ENCODE measurements around the gene SUCLG2.

Gene SUCLG2

DNA sequence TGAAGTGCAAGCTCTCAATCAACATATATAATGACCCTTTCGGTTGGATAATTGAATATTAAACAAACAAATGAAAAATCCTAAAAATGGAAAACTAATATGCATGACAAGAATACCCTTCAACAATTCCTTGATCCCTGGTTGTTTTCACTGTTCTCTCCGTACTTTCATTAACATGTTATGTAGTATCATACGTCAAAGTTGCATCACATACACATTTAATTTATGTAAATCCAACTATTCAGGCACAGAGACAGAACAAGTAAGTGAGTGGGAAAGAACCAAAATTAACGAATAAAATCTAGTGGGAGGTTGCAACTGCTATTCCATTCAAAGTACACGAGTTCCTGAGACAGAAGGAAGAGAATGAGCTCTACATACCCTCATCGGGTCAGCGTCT, 176.0 kb downstream of the SUCLG2 start:
- TF ChIP-seq EZH2phosphoT487 (IDR thresholded peaks at IDR 0.05; ENCODE audit: borderline replicate concordance, low read length) (no peak), CTCF (IDR thresholded peaks at IDR 0.05; ENCODE audit: low read depth, low read length, poor library complexity, severe bottlenecking) (no peak)
- H3K27me3 ChIP-seq (ENCODE audit: control insufficient read depth, low read length), result no peaks in the 10 kb centered on the region

GRCh38 chr3:67474311-67474710, 180.1 kb downstream of the SUCLG2 start:
- Histone ChIP-seq H3K27ac (ENCODE audit: low read depth, low read length) (no peak overlapping the region), H3K4me3 (ENCODE audit: low read length) (no peak overlapping the region), H3K79me2 (ENCODE audit: control insufficient read depth, low read length) (no peaks in the 10 kb centered on the region), H3K36me3 (ENCODE audit: control insufficient read depth, low read length) (peaks cover 7% of the 10 kb centered on the region; the same call in 1 of the 2 replicates), H3F3A (ENCODE audit: control insufficient read depth, insufficient read depth) (no peaks in the 10 kb centered on the region), H3K9me2 (replicated peaks; ENCODE audit: control insufficient read depth, low read length) (no peaks in the 10 kb centered on the region; the same call in 1 of the 2 replicates), H3K4me2 (ENCODE audit: low read length) (no peak overlapping the region), H3K9me3 (ENCODE audit: control insufficient read depth, insufficient read depth, low read length) (no peaks in the 10 kb centered on the region), H4K20me1 (ENCODE audit: control insufficient read depth, insufficient read depth, low read depth, low read length) (no peaks in the 10 kb centered on the region), H3K4me1 (ENCODE audit: control insufficient read depth, low read length) (no peaks in the 10 kb centered on the region), H3K27me3 (ENCODE audit: control insufficient read depth, low read length) (no peaks in the 10 kb centered on the region)
- no peak for TF ChIP-seq CTCF (IDR thresholded peaks at IDR 0.05; ENCODE audit: low read depth, low read length, poor library complexity, severe bottlenecking)
- no peak for TF ChIP-seq EZH2phosphoT487 (IDR thresholded peaks at IDR 0.05; ENCODE audit: borderline replicate concordance, low read length)

More for the DNA sequence above, 176.0 kb downstream of the SUCLG2 start:
- no peak overlapping the region for H3K27ac ChIP-seq (ENCODE audit: low read depth, low read length)
- no peaks in the 10 kb centered on the region for H3K9me3 ChIP-seq (ENCODE audit: control insufficient read depth, insufficient read depth, low read length)
- H3K4me2 ChIP-seq (ENCODE audit: low read length), result no peak overlapping the region
- no peaks in the 10 kb centered on the region; the same call in 1 of the 2 replicates for H3K9me2 ChIP-seq (replicated peaks; ENCODE audit: control insufficient read depth, low read length)
- H3K36me3 ChIP-seq (ENCODE audit: control insufficient read depth, low read length), result peaks cover 2% of the 10 kb centered on the region; the same call in 1 of the 2 replicates
- no peaks in the 10 kb centered on the region for H3K79me2 ChIP-seq (ENCODE audit: control insufficient read depth, low read length)
- no peak overlapping the region for H3K4me3 ChIP-seq (ENCODE audit: low read length)
- H3F3A ChIP-seq (ENCODE audit: control insufficient read depth, insufficient read depth), result no peaks in the 10 kb centered on the region
- no peaks in the 10 kb centered on the region for H4K20me1 ChIP-seq (ENCODE audit: control insufficient read depth, insufficient read depth, low read depth, low read length)
- H3K4me1 ChIP-seq (ENCODE audit: control insufficient read depth, low read length), result no peaks in the 10 kb centered on the region

DNA sequence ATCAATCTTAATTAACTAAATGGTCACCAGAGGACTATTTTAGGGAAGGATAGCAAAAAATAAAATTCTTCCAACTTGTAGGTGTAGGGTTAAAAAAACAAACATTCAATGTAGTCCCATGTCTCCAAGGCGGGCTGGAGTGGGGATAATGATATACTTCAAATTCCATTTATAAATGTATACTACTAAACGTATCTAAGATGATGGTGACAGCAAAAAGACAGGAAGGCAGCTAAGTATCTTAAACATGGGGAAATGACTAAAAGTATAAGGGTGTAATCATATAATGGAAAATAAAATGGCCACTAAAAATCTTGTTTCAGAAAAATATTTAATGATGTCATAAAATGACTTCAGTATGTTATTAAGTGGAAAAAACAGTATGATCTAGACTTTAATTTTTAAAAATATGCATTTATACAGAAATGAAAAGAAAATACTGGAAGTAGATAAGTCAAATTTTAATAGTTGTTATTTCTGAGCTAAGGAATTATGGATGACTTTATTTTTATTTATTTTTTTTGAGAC, 181.7 kb downstream of the SUCLG2 start:
- H3K4me3 ChIP-seq (ENCODE audit: low read length), result no peak overlapping the region
- no peaks in the 10 kb centered on the region for H3K27me3 ChIP-seq (ENCODE audit: control insufficient read depth, low read length)
- peaks cover 16% of the 10 kb centered on the region; the same call in 1 of the 2 replicates for H3K36me3 ChIP-seq (ENCODE audit: control insufficient read depth, low read length)
- H3K27ac ChIP-seq (ENCODE audit: low read depth, low read length), result no peak overlapping the region
- H3K4me2 ChIP-seq (ENCODE audit: low read length), result no peak overlapping the region
- H3K79me2 ChIP-seq (ENCODE audit: control insufficient read depth, low read length), result no peaks in the 10 kb centered on the region
- H3K4me1 ChIP-seq (ENCODE audit: control insufficient read depth, low read length), result peaks cover 3% of the 10 kb centered on the region; the same call in 1 of the 2 replicates
- H3K9me2 ChIP-seq (replicated peaks; ENCODE audit: control insufficient read depth, low read length), result no peaks in the 10 kb centered on the region
- H3F3A ChIP-seq (ENCODE audit: control insufficient read depth, insufficient read depth), result no peaks in the 10 kb centered on the region
- no peak for TF ChIP-seq EZH2phosphoT487 (IDR thresholded peaks at IDR 0.05; ENCODE audit: borderline replicate concordance, low read length)
- H3K9me3 ChIP-seq (ENCODE audit: control insufficient read depth, insufficient read depth, low read length), result no peaks in the 10 kb centered on the region
- no peaks in the 10 kb centered on the region for H4K20me1 ChIP-seq (ENCODE audit: control insufficient read depth, insufficient read depth, low read depth, low read length)

DNA sequence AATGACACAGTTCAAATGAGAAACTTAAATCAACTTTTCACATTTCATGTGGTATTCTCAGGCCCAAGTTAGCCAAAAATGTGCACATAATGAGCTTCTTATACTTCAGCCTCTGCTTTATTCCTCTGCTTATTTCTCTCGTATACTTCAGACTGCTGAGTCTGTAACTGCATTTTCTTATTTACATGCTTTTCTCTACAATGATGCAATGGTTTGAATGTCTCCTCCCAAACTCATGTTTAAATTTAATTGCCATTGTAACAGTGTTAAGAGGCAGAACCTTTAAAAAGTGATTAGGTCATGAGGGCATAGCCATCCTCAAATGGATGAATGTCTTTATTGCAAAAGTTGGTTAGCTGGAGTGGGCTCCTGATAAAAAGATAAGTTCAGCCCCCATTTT, 184.2 kb downstream of the SUCLG2 start:
- peaks cover 3% of the 10 kb centered on the region; the same call in 1 of the 2 replicates for H3K4me1 ChIP-seq (ENCODE audit: control insufficient read depth, low read length)
- no peak overlapping the region for H3K4me2 ChIP-seq (ENCODE audit: low read length)
- H3K4me3 ChIP-seq (ENCODE audit: low read length), result no peak overlapping the region
- TF ChIP-seq CTCF (IDR thresholded peaks at IDR 0.05; ENCODE audit: low read depth, low read length, poor library complexity, severe bottlenecking) (no peak), EZH2phosphoT487 (IDR thresholded peaks at IDR 0.05; ENCODE audit: borderline replicate concordance, low read length) (no peak)
- no peak overlapping the region for H3K27ac ChIP-seq (ENCODE audit: low read depth, low read length)
- no peaks in the 10 kb centered on the region for H3K79me2 ChIP-seq (ENCODE audit: control insufficient read depth, low read length)
- H3K36me3 ChIP-seq (ENCODE audit: control insufficient read depth, low read length), result peaks cover 17% of the 10 kb centered on the region; the same call in 1 of the 2 replicates
- H4K20me1 ChIP-seq (ENCODE audit: control insufficient read depth, insufficient read depth, low read depth, low read length), result no peaks in the 10 kb centered on the region
- H3K27me3 ChIP-seq (ENCODE audit: control insufficient read depth, low read length), result no peaks in the 10 kb centered on the region
- H3K9me2 ChIP-seq (replicated peaks; ENCODE audit: control insufficient read depth, low read length), result no peaks in the 10 kb centered on the region
- H3F3A ChIP-seq (ENCODE audit: control insufficient read depth, insufficient read depth), result no peaks in the 10 kb centered on the region
- H3K9me3 ChIP-seq (ENCODE audit: control insufficient read depth, insufficient read depth, low read length), result no peaks in the 10 kb centered on the region

Data from DOHH2 (cell line).